ENCODE measurements around the gene F2R. TPM values are rescaled to one million over a fixed set of nuclear protein-coding genes. Genes with fewer than 3 reads are reported as not detected.
"Not testable (repeated sequence)": the region's sequence is repeated elsewhere in the genome, so short reads cannot be mapped to it uniquely, and the experiment has no call there.

Gene F2R
- total and polyA plus RNA-seq, 2 of the 8 experiments (the other 6 are each of a cell fraction or from before 2014, with no cell fraction given), result 23.8 to 29.1 TPM

GRCh38 chr5:76737846-76738245 is 21.9 kb downstream of the F2R start (continued):
- TF ChIP-seq RAD21 (IDR thresholded peaks at IDR 0.05 in 1 of 2, conservative IDR thresholded peaks at IDR 0.05 in 1 of 2; ENCODE audit: low read depth in 2 of 2, low read length in 2 of 2), result no peak
- TF ChIP-seq MAFK (IDR thresholded peaks at IDR 0.05; ENCODE audit: low read depth, low read length), result no peak
- TF ChIP-seq SIN3A (conservative IDR thresholded peaks at IDR 0.05 in 1 of 2, IDR thresholded peaks at IDR 0.05 in 1 of 2; ENCODE audit: low read depth in 1 of 2, low read length in 2 of 2), result no peak
- no peak for TF ChIP-seq TAF7 (optimal IDR thresholded peaks at IDR 0.05; ENCODE audit: borderline replicate concordance, low read depth, low read length)

GRCh38 chr5:76741506-76741905 is 25.6 kb downstream of the F2R start:
- WGBS, 2 experiments (ENCODE audit: extremely low coverage in 1 of 2, insufficient coverage in 1 of 2, insufficient read length in 1 of 2, insufficient replicate concordance in 2 of 2, low coverage in 1 of 2, low lambda C conversion rate in 2 of 2, missing lambda C conversion rate in 1 of 2), result 94% methylated on average over 4 of the region's 4 CpGs; no CpG with 5 or more reads in 1 of the 2 experiments
- H2BK15ac ChIP-seq (ENCODE audit: low read length); H2BK5ac ChIP-seq (ENCODE audit: low read depth, low read length); H3K14ac ChIP-seq (ENCODE audit: insufficient read length); H3K23me2 ChIP-seq (ENCODE audit: low read depth, low read length); H3K79me1 ChIP-seq (ENCODE audit: low read depth, low read length); H2BK120ac ChIP-seq (replicated peaks; ENCODE audit: low read depth, low read length); H3K4me1 ChIP-seq (replicated peaks in 1 of 4; ENCODE audit: control insufficient read depth in 3 of 4, insufficient read depth in 4 of 4, low read length in 3 of 4); H3K9me3 ChIP-seq (ENCODE audit: insufficient read depth in 2 of 2, low read depth in 1 of 2, low read length in 1 of 2); H3K27ac ChIP-seq (ENCODE audit: low read depth, low read length); H2BK12ac ChIP-seq (ENCODE audit: low read depth, low read length); H2AK5ac ChIP-seq (ENCODE audit: low read depth, low read length); POLR2A ChIA-PET (ENCODE audit: partially characterized antibody); FAIRE-seq; H4K5ac ChIP-seq (ENCODE audit: insufficient read length, low read depth, low read length); H3K4me3 ChIP-seq (ENCODE audit: extremely low read depth in 1 of 4, insufficient read depth in 2 of 4, low read depth in 3 of 4, low read length in 4 of 4); H3K4me2 ChIP-seq (ENCODE audit: insufficient read depth in 1 of 2, low read depth in 2 of 2, low read length in 2 of 2); H2AFZ ChIP-seq (ENCODE audit: low read length); H4K8ac ChIP-seq (ENCODE audit: extremely low read depth, insufficient read depth, low read length); H3K23ac ChIP-seq (ENCODE audit: insufficient read length); H3K18ac ChIP-seq (ENCODE audit: extremely low read depth, low read length); H3K27me3 ChIP-seq (replicated peaks in 1 of 4; ENCODE audit: control insufficient read depth in 3 of 4, extremely low read depth in 1 of 4, insufficient read depth in 3 of 4, low read length in 3 of 4); H4K20me1 ChIP-seq (replicated peaks in 1 of 2; ENCODE audit: control insufficient read depth in 1 of 2, insufficient read depth in 2 of 2, low read length in 2 of 2); H3K4ac ChIP-seq (replicated peaks; ENCODE audit: insufficient read length, low read depth, low read length); H3K79me2 ChIP-seq (ENCODE audit: control insufficient read depth in 1 of 2, insufficient read depth in 2 of 2, low read length in 2 of 2); H3K36me3 ChIP-seq (ENCODE audit: control insufficient read depth in 2 of 4, insufficient read depth in 4 of 4, low read length in 3 of 4); H3K56ac ChIP-seq (replicated peaks; ENCODE audit: insufficient read length, low read depth, low read length); H2BK20ac ChIP-seq (ENCODE audit: low read length); H3K9ac ChIP-seq (replicated peaks in 1 of 4; ENCODE audit: extremely low read depth in 1 of 4, low read depth in 3 of 4, low read length in 3 of 4); DNase-seq (ENCODE audit: low read depth in 1 of 2, low spot score in 2 of 2); H4K91ac ChIP-seq (replicated peaks; ENCODE audit: insufficient read length, low read length): not testable (repeated sequence)
- CTCF ChIA-PET (ENCODE audit: partially characterized antibody), result interaction anchor here (0.8 to 2.9 kb wide), 3 partner anchors 10 to 119 kb away, joined by 3 to 13 read pairs (median 3); partner anchors contain the start of gene F2RL2

Data from H1 (cell line).